ENCODE data around the gene TMEM100. TPM values are rescaled to one million over a fixed set of nuclear protein-coding genes. Genes with fewer than 3 reads are reported as not detected.

The TMEM100 gene
- total and polyA plus RNA-seq, 10 of the 15 experiments (the other 5 are each of a cell fraction or from before 2014, with no cell fraction given): not detected

- no peak overlapping the region for H3K4me3 ChIP-seq
- no peaks in the 10 kb centered on the region for H3K36me3 ChIP-seq (ENCODE audit: control insufficient read depth in 2 of 2, insufficient read depth in 2 of 2, low read length in 1 of 2)
- no peaks in the 10 kb centered on the region for H4K20me1 ChIP-seq (ENCODE audit: control insufficient read depth, insufficient read depth)
- no peaks in the 10 kb centered on the region for H3K4me1 ChIP-seq (ENCODE audit: control insufficient read depth, insufficient read depth, low read length)
- H3K79me2 ChIP-seq (ENCODE audit: control insufficient read depth, insufficient read depth, low read length): no peaks in the 10 kb centered on the region
- ATAC-seq: no peak
- H3K27ac ChIP-seq (ENCODE audit: control insufficient read depth, insufficient read depth): no peak overlapping the region
- no peak overlapping the region for H3K4me2 ChIP-seq (ENCODE audit: control insufficient read depth, insufficient read depth)
- no peaks in the 10 kb centered on the region for H3K9me3 ChIP-seq (replicated peaks; ENCODE audit: control insufficient read depth, insufficient read depth, low read length)
- ChIA-PET CTCF (interaction anchor here (0.7 to 4.5 kb wide), 10 partner anchors 19 to 243 kb away, joined by 3 to 33 read pairs (median 5); partner anchors contain the start of genes PCTP and TMEM100), SMC1A (ENCODE audit: uncharacterized antibody, unreplicated experiment) (interaction anchor here (0.7 to 1.6 kb wide), 3 partner anchors 27 to 242 kb away, joined by 3 to 5 read pairs (median 3); no protein-coding TSS in a partner anchor), RAD21 (ENCODE audit: unreplicated experiment) (interaction anchor here (2.0 kb wide), 1 partner anchor 167 kb away, joined by 7 read pairs; no protein-coding TSS in a partner anchor), POLR2A (no interaction called here)
- no peak for FAIRE-seq
- intact Hi-C loops (cut with micrococcal nuclease; ENCODE audit: unreplicated experiment): no loop called here
- no peak overlapping the region for H3K9ac ChIP-seq (ENCODE audit: control insufficient read depth, insufficient read depth, low read length)
- no peak for TF ChIP-seq NFYA (IDR thresholded peaks at IDR 0.05; ENCODE audit: borderline replicate concordance, low read depth, low read length)
- TF ChIP-seq MAX (IDR thresholded peaks at IDR 0.05; ENCODE audit: low read depth, low read length): no peak
- no peak for TF ChIP-seq MEF2A (IDR thresholded peaks at IDR 0.05; ENCODE audit: insufficient read depth, low read depth, low read length)
- no peak for TF ChIP-seq ASH2L (IDR thresholded peaks at IDR 0.05; ENCODE audit: borderline replicate concordance, low read depth)
- no peak for TF ChIP-seq EED (IDR thresholded peaks at IDR 0.05; ENCODE audit: low read depth)
- no peak for TF ChIP-seq HCFC1 (IDR thresholded peaks at IDR 0.05; ENCODE audit: low read length)
- no peak for TF ChIP-seq RAD21 (IDR thresholded peaks at IDR 0.05; ENCODE audit: insufficient read depth, low read depth, low read length)
- no peak for TF ChIP-seq EGR1 (IDR thresholded peaks at IDR 0.05; ENCODE audit: borderline replicate concordance in 1 of 2, low read depth in 2 of 2, low read length in 2 of 2)
- no peak for TF ChIP-seq KDM1A (IDR thresholded peaks at IDR 0.05; ENCODE audit: borderline replicate concordance)
- TF ChIP-seq BMI1 (IDR thresholded peaks at IDR 0.05; ENCODE audit: borderline replicate concordance): no peak
- TF ChIP-seq ZSCAN29 (IDR thresholded peaks at IDR 0.05): no peak
- no peak for TF ChIP-seq USF1 (IDR thresholded peaks at IDR 0.05; ENCODE audit: borderline replicate concordance, extremely low read length, insufficient read depth, low read depth, low read length)
- no peak for TF ChIP-seq SUZ12 (IDR thresholded peaks at IDR 0.05; ENCODE audit: unreplicated experiment)
- no peak for DNase-seq (ENCODE audit: low read depth, low spot score)
- no peaks in the 10 kb centered on the region for H3K27me3 ChIP-seq (replicated peaks in 1 of 2; ENCODE audit: control insufficient read depth in 2 of 2, insufficient read depth in 2 of 2, low read length in 1 of 2)
- BruUV-seq (replicated peaks): no TSS peak
- in situ Hi-C loops (cut with MboI): no loop called here
- H2AFZ ChIP-seq (ENCODE audit: control insufficient read depth, low read depth, low read length): no peak overlapping the region
Observed at GRCh38 chr17:55768936-55769624, 46.4 kb upstream of the TMEM100 start.

All from GM12878 (cell line).